Activated CD8-positive, alpha-beta memory T cell treated with anti-CD3 and anti-CD28 coated beads for 24 hours (primary cell): ENCODE data around the gene MAN2C1.
"Not testable (repeated sequence)": the region's sequence is repeated elsewhere in the genome, so short reads cannot be mapped to it uniquely, and the experiment has no call there.

ENCODE experiments used
- DNase-seq: peaks from one replicate; pipeline ENCODE4 v3.0.0-alpha.2; 2020

Gene MAN2C1

DNA sequence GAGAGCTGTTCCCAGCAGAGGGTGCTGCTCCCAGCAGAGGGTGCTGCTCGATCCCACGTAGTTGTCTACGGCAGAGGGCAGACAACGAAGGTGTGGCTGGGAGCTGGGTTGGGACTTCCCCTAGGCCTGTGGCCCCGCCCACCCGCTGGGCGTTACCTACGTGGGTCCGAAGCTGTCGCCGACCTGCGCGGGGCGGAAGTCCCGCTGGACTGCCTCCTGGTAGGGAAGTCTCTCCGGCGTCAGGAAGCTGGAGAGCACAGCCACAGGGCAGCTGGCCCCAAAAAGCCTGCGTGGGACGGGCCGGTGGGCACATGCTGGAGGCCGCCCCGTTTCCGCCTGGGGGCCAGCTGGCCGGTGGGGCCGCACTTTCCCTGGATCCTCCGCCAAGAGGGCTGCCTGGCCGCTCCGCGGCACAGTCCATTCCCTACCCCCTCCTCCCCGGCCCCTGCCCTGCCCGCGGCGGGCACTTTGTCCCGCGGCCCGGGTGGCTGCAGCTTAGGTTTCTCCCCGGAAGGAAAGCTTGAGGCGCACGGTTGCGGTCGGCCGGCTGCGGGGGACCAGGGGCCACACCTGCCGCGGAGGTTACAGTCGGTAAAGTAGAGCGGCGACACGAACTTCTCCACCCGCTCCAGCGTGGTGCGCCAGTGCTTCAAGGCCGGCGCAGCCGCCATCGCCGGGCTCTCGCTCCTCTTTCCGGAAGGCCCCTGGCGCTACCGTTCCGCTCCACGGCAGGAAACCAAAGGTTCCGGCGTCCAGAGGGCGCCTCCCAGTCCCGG, at the start of gene MAN2C1:
TSS of gene MAN2C1 (minus strand) at position 695 of the 776 bp plus-strand sequence. CDS start at position 671, 24 bp downstream.
- DNase-seq, result peak; percentile 97

DNA sequence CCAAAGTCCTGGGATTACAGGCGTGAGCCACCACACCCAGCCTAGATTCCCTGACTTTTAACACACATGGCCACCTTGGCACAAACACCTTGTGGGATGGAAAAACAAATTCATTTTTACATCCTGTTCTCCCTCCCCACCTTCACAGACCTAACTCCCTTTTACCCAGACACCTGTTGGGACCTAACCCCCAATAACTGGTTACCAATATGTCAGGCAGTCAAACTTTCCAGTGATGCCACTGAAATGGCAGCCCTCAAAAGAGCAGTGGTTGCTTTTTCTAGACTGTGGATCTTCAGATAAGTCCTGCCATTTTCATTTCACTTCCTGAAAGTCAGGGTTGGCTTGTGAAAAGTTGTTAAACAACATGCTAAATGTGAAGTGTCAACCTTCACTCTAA, 48.2 kb upstream of the MAN2C1 start:
- DNase-seq, result no peak

DNA sequence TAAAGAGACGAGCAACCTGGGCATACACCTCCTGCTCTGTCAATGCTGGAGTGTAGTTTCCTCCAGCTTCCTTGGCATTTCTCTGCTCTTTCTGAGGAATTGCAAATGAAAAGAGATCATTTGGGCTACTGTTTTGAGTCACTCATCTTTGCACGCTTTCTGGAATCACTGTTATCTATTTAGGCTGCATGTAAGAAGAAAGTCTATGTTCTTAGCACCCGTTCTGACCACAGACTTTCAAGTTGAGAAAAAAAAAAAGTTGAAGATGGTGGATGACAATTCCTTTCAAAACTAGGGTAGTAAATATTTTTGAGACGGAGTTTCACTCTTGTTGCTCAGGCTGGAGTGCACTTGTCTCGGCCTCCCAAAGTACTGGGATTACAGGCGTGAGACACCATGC, 41.8 kb upstream of the MAN2C1 start:
- DNase-seq, result no peak

DNA sequence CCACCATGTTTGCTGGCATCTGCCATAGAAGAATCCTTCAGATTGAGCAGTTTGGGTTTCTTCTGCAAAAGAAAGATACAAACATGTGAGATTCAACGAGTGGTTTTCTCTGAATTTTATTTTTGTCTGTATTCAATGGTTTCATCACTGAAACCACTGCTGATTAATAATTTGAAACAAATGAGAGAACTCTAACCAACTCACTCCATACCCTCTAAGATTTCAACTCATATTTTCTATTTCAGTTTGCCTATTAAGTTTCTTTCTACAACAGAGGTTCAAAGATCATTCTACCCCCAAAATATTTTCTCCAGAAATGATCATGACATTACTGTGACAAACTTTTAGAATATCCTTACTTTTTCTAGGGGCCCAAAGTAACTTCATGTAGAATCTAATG, 38.7 kb upstream of the MAN2C1 start:
- DNase-seq, result no peak

DNA sequence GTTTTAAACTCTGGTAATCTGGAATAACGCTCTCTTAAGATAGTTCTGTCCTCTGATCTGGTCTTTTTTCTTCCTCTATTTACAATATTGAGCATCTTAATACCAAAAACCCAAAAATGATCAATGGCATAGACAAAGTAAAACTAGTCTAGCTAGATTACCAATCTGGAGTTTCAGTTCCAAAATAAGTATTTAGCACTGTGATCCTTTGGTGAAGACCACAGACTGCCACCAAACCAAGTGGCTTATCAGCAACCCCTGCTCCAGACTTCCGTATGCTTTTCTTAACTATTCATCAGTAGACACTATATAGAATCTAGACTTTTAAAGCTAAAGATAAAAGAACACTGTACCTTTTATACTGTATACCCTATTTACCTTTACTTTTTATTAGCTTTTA, 35.5 kb upstream of the MAN2C1 start:
- DNase-seq, result no peak

DNA sequence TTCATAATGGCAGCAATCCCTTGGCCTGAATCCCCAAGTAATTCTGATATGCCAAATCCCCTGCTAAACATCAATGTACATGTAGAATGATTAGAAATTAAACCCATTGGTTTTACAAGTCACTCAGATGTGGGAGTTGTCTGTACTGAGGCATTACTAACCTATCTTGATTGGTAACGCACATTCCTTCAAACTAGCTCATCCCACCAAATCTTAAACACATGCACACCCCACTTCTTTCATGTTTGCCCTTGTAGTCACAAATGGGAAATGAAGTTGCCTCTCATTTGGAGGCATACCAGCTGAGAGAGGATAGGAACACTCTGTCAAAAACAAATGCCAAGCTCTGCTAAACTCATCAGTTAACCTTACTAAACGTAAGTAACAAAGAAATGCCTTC, 29.1 kb upstream of the MAN2C1 start:
- DNase-seq, result no peak

DNA sequence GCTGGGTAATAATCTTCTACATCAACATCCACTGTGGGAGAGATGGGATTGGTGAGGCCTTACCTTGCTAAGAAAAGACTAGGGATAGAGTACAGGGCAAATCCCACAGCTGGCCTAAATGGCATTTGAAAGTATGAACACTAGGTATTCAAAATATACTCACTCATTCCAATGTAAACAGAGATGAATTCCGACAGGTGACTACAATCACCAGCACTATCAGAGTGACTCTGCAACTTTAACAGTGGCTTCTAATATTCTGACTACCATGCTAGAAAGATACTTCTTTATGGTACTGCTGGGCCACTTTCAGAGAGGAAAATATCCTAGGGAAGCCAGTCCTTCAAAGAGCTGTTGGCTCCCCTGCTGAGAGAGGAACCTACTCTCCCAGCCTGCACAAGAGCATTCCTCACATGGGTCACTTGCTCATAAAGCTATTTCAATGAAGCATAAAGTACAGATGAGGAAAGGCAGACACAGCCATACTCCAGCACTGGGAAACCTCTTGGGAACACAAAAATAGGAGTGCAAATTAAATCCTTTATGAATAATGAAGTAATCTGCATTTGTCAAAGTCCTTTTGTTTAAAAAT, 21.5 kb upstream of the MAN2C1 start:
- no peak for DNase-seq

DNA sequence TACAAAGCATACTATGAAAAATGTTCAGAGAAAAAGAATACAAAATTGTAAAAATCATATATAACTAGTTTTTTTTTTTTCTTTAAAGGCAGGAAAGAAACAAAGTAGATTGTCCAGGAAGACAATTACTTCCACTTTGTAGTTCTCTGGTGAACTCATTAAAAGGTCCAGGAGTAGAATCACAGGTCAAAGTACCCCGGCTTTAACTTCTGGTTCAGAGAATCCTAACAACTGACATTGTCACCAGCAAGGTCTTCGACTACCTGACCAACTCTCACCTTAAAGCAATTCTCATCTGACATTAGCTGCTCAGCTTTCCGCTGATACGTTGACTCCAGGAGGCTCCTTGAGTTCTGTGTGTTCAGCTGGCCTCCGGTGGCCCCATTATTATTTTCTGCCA, 15.6 kb upstream of the MAN2C1 start:
- not testable (repeated sequence) for DNase-seq

DNA sequence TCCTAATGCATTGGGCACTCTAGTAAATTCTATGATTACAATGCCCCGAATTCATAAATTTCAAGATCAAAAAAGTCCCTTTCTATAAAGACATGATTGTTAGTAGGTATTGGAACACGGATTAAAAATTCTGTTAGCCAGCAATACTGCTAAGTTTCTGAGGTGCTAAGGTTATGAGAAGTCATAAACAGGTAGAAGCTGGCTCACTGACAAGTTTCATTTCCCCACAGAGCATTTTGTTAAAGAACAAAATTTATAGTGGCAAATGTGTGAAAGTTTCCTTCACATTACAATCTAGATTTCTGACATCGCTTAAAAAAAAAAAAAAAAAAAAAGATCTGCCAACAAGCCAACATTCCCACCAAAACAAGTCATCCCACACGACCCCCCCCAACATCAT, 12.4 kb upstream of the MAN2C1 start:
- no peak for DNase-seq

DNA sequence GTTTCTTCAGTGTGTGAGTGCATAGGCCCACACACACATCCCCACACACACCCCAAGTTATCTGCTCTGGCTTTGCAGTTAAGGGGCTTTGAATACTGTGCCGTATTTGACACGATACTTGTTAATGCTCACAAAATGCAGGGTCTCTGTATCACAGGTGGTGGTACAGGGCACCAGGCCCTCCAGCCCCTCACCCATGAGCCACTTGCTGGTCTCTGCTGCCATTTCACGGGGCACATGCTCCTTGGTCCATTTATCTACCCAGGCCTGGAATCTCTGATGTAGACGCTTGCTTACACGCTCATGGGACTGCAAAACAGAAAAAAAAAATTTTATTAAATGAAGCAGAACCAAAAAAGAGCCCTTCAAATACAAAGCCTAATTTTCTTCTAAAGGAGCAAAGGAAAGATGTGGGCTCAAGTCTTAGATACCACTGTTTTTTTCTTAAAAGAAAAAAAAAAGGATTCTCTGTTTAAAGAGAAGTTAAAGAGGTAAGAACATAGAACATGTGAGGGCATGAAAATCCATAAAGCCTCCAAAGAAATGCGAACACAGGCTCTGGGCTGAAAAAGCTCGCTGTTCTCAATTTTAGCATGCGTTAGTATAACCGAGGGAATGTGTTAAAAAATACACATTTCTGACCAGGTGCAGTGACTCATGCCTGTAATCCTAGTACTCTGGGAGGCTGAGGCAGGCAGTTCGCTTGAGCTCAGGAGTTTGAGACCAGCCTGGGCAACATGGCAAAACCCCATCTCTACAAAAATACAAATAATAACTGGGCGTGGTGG, 3.7 kb upstream of the MAN2C1 start:
- no peak for DNase-seq

DNA sequence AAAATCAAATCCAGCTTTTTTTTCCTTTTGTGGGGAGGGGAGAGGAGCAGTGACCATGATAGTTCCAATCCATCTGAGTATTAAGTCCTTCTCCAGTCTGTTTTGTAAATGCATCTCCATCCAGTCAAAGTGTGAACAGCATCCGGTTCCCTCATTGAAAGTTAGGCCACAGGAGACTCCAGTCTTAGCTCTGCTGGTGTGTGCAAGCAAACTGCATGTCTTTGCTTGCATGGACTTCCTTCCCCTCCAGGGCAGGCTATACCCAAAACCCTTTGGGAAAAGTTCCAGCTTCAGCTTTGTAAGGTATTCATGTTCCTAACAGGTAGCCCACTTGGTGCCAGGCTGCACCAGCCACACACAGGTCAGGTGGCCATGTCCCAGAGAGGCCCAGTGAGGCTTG, 3.1 kb upstream of the MAN2C1 start:
- DNase-seq, result no peak

DNA sequence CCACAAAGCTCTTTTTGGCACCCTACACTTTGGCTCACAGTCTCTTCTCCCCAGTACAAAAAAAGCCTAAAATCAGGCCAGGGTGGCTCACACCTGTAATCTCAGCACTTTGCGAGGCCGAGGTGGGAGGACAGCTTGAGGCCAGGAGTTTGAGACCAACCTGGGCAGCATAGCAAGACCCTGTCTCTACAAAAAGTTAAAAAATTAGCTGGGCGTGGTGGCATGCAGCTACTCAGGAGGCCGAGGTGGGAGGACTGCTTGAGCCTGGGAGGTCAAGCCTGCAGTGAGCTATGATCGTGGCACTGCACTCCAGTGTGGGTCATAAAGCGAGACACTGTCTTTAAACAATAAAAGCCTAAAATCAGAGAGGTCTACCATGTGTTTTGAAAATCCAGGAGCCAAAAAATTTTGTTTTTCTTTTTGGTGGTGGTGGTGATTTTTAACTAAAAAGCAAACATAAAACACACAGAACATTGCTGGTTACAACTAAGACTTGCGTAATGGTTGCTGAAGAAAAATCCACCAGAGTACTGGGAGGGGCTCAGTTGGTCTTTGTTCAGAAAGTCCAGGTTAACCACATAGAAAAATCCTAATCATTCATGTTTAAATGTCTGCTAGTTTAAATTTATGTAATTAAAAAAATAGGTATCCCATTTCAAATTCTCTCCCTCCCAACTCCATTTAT, 1.6 kb upstream of the MAN2C1 start:
- no peak for DNase-seq

DNA sequence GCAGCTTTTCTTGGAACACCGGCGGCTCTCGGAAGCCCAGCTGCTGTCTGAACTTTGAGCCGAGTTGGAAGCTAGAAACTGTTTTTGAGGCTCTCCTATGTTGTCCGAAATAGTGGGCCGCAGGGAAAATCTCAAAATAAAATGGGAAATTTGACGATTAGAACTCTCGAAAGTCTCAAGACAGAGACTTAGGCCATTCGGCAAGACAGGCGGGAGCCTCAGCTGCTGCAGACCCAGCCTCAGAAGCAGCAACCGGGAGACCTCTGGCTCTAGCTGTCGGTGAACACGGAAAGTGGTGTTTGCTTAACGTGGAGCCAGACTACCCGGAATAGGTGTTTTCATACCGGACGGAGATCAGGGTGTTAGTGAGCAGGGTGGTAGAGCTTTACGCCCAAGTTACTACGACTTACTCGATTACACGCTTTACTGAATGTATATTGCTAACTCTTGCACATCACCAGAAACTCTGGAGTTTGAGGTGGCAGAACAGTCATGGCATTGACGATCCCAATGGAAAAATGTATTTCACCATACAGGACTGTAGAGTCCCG, 357 bp upstream of the MAN2C1 start:
- DNase-seq, result no peak

DNA sequence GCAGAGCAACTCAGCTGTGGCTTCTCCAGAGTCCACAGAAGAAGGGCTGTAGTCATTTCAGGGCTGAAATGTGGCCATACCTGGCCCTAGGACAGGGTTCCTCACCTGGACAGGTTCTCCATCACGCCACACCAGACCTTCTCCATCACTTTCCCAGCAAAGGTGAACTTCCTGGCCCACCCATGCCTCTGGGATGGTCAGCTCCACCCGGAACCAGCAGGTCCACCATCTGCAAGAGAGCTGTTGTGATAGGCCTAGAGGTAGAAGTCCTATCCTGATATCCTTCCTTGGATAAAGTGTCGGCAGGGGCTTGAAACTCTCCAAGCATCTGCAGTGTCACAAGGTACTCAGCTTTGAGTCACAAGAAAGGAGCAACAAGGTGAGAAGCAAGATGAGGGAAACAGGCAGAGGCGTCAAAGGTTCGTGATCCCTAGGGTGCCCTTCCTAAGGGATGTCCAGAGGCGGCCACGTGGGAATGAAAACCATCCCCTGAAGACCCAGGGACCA, 948 bp downstream of the MAN2C1 start:
- no peak for DNase-seq

DNA sequence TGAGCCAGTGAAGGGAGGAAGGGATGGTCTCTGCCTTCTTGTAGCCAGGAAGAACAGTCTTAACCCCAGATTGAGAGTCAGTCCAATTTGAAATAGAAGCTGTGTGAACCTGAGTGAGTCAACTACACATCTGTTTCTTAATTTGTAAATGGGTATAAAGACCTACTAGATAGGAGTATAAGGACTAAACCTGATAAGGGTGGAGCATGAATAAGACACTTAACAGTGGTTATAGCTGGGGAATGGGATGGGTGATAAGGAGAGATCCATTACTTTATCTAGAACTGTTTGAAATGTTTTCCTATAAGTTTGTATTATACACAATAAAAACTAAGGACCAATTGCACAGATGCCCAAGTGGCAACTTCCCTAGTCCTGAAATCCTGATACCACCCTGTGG, 1.4 kb downstream of the MAN2C1 start:
- no peak for DNase-seq

DNA sequence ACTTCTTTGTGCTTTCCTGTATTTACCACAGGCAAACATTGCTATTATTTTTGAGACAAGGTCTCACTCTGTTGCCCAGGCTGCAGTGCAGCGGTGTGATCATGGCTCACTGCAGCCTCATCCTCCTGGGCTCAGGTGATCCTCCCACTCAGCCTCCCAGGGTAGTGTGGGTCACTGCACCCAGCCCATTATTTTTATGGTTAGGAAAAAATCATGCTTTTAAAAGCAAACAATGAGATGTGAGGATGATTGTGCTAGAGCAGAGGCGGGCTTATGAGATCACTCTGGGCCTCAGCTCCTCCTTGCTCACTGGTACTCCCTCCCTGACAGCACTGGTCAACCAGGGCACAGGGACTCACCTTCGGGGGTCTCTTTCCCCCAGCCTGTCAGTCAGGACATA, 2.2 kb downstream of the MAN2C1 start:
- peak; percentile 11 for DNase-seq

DNA sequence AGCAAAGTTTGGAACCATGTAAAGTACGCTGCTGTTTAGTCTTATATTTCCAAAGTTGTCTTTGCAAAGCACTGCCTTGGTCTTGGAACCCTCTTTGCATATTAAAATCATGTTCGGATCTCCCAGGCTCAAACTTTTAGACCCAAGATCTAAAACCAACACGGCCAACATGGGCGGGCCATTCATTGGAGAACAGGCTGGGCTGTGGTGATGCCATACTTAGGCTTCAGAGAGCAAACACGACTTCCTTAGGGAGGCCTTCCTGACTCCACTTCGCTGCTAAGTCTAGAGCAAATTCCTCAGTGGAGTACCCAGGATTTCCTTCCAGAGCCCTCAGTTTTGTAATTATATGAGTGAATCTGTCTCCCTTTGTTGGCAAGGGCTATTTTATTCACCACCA, 3.5 kb downstream of the MAN2C1 start:
- no peak for DNase-seq

DNA sequence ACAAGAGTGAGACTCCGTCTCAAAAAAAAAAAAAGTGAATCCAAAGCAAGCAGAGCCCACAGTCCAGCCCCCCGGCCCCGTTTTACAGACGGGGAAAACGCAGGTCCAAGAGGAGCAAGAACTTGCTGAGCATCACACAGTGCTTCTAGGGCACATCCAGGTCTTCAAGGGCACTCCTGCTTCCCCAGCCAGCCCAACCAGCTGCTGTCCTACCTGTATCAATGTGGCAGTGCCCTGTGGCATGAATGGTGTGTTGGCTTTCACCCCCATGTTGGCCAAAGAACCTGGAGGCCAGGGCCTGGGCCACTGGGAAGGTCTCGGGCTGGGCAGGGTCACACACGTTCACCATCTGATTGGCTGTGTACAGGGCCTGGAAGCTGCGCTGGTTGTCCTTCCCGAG, 4.6 kb downstream of the MAN2C1 start:
- DNase-seq, result peak; percentile 43

DNA sequence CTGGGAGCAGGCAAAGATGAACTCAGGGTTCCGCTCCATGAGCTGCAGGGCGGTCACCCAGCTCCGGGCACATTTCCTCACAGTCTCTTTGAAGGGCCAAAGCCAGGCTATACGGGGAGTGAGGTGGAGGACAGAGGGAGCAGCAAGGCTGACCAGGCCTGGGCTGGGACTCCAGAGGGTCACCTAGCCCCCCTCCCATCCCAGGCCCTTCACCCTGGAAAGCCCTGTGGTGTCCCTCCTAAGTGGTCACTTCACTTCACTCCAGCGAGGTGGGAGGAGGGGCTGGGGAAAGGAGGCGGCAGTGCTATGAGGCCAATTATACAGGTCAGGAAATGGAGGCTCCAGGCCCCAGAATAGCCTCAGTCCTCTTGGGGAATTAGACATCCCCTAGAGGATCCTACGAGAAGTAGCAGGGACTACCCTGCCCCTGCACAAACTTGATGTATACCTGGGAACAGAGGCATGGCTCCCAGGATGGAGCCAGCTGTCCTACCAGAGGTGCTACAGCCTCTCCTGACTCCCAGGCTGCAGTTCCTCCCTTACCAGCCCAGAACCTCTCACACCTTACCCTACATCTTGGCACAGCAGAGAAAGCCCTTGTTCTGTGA, 5.7 kb downstream of the MAN2C1 start:
- DNase-seq, result peak; percentile 43

DNA sequence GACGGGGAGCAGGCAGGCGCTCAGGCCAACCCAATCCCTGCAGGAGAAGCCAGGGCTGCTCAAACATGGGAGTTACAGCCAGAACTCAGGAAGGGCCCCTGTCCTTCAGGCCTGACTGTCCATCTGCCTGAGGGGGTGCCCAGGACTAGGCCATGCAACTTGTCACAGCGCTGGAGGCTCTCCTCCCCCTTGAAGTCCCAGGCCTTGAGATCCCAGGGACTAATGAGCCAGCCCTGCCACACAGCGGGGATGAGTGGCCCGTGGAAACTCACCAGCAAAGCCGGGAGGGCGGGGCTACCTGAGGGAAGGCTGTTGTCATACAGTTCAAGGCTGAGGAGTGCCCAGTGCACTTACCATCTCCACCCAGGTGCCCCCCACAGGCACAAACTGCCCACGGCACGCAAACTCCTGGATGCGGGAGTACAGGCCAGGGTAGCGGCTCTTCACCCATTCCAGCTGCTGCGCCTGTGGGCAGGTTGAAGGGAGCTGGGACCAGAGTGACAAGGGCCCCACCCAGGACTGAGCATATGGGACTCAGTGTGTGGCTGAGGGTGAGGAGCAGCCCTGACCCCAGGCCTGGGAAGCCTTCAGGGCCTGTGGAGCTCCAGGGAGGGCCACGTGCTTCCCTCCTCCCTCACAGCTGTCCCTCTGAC, 6.3 kb downstream of the MAN2C1 start:
- DNase-seq, result peak; percentile 48

DNA sequence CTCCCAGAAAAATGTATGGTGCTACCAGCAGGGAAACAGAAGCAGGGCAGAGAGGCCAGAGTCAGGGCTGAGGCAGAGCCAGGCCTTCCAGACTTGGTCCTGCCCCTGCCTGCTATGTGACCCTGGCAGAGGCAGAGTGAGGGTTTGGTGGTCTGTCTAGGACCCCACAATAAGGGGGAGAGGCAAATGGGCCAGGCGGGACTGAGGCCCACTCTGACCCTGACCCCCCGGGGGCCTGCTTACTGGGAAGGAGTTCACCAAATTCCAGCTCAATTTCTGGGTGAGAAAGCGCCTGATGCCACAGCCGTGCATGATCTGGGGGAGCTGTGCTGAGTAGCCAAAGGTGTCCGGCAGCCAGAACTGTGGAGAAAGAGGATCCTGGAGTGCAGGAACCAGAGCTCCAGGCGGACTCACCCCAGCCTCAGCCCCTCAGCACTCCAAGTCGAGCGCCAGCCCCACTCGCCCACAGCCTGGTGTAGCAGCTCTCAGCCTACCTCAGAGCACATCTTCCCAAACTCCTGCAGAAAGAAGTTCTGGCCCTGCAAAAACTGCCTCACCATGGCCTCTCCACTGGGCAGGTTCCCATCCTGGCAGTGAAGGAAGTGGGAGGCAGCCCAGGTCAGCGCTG, 6.9 kb downstream of the MAN2C1 start:
- DNase-seq, result peak; percentile 54
